Testis (tissue), 2 donors: ENCODE results near the gene NCKAP5.

Experiments
- POLR2A ChIP-seq: fragments of 450-650 bp; IDR thresholded peaks from one replicate; pipeline ENCODE4 v1.6.1; 2017; ENCODE audit warnings: antibody characterized with exemption, mild to moderate bottlenecking, moderate library complexity
- TF ChIP-seq, protein P1 (sequence below), 3 experiments: fragments of 450-650 bp in 2 of 3; fragments of 200-600 bp in 1 of 3; sonication (generic) in 1 of 3; IDR thresholded peaks; one replicate each; pipeline ENCODE4 v1.5.1; 2016 to 2019; ENCODE audit warnings: antibody characterized with exemption in 3 of 3, mild to moderate bottlenecking in 2 of 3, moderate library complexity in 1 of 3

DNA sequence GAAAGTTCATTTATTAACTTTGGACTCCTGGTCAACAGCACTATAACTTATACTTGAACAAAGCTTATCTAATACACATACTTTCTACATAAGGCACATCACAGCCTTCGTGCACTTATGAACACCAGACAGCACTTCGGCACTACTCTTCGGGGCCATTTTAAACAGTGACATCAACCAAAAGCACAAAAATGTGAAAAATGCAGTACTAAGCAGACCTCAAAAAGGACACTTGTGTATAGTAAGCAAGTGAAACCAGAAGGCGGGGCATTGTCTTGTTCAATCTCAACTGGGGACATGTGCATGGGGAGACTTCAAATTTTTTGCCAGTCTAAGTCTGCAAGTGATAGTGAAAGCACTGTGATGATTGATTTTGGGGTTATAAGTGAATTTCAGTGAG is 163.0 kb downstream of the NCKAP5 start:
- TF ChIP-seq, protein P1, sequence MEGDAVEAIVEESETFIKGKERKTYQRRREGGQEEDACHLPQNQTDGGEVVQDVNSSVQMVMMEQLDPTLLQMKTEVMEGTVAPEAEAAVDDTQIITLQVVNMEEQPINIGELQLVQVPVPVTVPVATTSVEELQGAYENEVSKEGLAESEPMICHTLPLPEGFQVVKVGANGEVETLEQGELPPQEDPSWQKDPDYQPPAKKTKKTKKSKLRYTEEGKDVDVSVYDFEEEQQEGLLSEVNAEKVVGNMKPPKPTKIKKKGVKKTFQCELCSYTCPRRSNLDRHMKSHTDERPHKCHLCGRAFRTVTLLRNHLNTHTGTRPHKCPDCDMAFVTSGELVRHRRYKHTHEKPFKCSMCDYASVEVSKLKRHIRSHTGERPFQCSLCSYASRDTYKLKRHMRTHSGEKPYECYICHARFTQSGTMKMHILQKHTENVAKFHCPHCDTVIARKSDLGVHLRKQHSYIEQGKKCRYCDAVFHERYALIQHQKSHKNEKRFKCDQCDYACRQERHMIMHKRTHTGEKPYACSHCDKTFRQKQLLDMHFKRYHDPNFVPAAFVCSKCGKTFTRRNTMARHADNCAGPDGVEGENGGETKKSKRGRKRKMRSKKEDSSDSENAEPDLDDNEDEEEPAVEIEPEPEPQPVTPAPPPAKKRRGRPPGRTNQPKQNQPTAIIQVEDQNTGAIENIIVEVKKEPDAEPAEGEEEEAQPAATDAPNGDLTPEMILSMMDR (IDR thresholded peaks at IDR 0.05): no peak
- TF ChIP-seq POLR2A: no peak
